K562 (cell line): ENCODE data around the gene GPAT2. TPM values are rescaled to one million over a fixed set of nuclear protein-coding genes. Genes with fewer than 3 reads are reported as not detected.

ENCODE experiments used
- ATAC-seq: fragments of 200-7000 bp; cut with Tn5 transposase; 3 replicates; pipeline ENCODE4 v1.9.1; 2020; ENCODE audit warnings: moderate library complexity
- BruUV-seq: library from RNA; stranded (reverse); fragments of 400-500 nt; replicated peaks from 2 replicates; lab custom pipeline; 2021; lab: Mats Ljungman, UMichigan
- CTCF ChIA-PET: fragments of 300-600 bp; formaldehyde crosslinking; extraction: SDS; loops from one replicate; lab custom pipeline; 2021; ENCODE audit warnings: low intra/inter-chr PET ratio; lab: Yijun Ruan, JAX
- POLR2A ChIA-PET: fragments of 300-600, 350-650 bp; sonication (Branson Sonifier 250); formaldehyde crosslinking; extraction: SDS; loops from one replicate; lab custom pipeline; 2021; ENCODE audit warnings: antibody characterized with exemption, inconsistent platforms; lab: Yijun Ruan, JAX
- DNase-seq, 4 experiments: peaks; one replicate each; pipeline versions ENCODE4 v3.0.0 to v3.0.0-alpha.2; 2011 to 2018; ENCODE audit warnings: low spot score in 3 of 4, mixed read lengths in 3 of 4; ENCODE audit errors: extremely low read depth in 1 of 4
- FAIRE-seq: peaks from 2 replicates; lab custom pipeline; 2011; peaks lifted over from hg19 to GRCh38; lab: Jason Lieb, UNC
- H2AFZ ChIP-seq: 2 replicates; pipeline ENCODE4 v1.6.0; 2011; ENCODE audit warnings: low read depth, low read length, control low read depth, inconsistent platforms
- H3K27ac ChIP-seq: fragments of 200-600 bp; 3 replicates; pipeline ENCODE4 v1.8.0; 2011; ENCODE audit warnings: low read depth, mild to moderate bottlenecking, control low read depth, inconsistent platforms, low read length, moderate library complexity, mixed read lengths; ENCODE audit errors: extremely low read depth
- H3K27me3 ChIP-seq, 2 experiments: fragments of 300-600 bp in 1 of 2; 2 replicates in 1 of 2; 3 replicates in 1 of 2; pipeline versions ENCODE4 v1.6.0 to v1.8.0; 2011; ENCODE audit warnings: inconsistent platforms in 2 of 2, low read length in 2 of 2, mild to moderate bottlenecking in 1 of 2, mixed read lengths in 1 of 2, moderate library complexity in 1 of 2; ENCODE audit not compliant: control insufficient read depth in 2 of 2, insufficient read depth in 2 of 2
- H3K36me3 ChIP-seq: fragments of 300-600 bp; 3 replicates; pipeline ENCODE4 v1.8.0; 2011; ENCODE audit warnings: mild to moderate bottlenecking, low read length, inconsistent platforms; ENCODE audit not compliant: control insufficient read depth, insufficient read depth
- H3K4me1 ChIP-seq, 2 experiments: fragments of 200-600 bp in 1 of 2; replicated peaks in 1 of 2; 2 replicates in 1 of 2; 3 replicates in 1 of 2; pipeline versions ENCODE4 v1.5.1 to v1.8.0; 2011; ENCODE audit warnings: inconsistent platforms in 2 of 2, low read length in 2 of 2, mild to moderate bottlenecking in 1 of 2, mixed read lengths in 1 of 2, moderate library complexity in 1 of 2; ENCODE audit not compliant: control insufficient read depth in 2 of 2, insufficient read depth in 2 of 2
- H3K4me2 ChIP-seq: 2 replicates; pipeline ENCODE4 v1.6.1; 2011; ENCODE audit warnings: low read length, control low read depth, inconsistent platforms, mixed read lengths; ENCODE audit not compliant: insufficient read depth
- H3K4me3 ChIP-seq: fragments of 200-600 bp; sonication (generic), shearing (Covaris generic); 2 replicates; pipeline ENCODE4 v1.5.1; 2016; ENCODE audit warnings: control low read depth, inconsistent platforms
- H3K79me2 ChIP-seq: fragments of 200-600 bp; 3 replicates; pipeline ENCODE4 v1.8.0; 2011; ENCODE audit warnings: low read length, inconsistent platforms; ENCODE audit not compliant: control insufficient read depth, insufficient read depth
- H3K9ac ChIP-seq, 2 experiments: 2 replicates each; pipeline versions ENCODE4 v1.6.0 to v1.6.1; 2011; ENCODE audit warnings: low read depth in 2 of 2, low read length in 2 of 2, control low read depth in 1 of 2, inconsistent platforms in 1 of 2, mild to moderate bottlenecking in 1 of 2, mixed read lengths in 1 of 2; ENCODE audit not compliant: insufficient read depth in 1 of 2
- H3K9me1 ChIP-seq: one replicate; pipeline ENCODE4 v1.6.0; 2011; ENCODE audit warnings: inconsistent platforms, mild to moderate bottlenecking, low read length, moderate library complexity; ENCODE audit not compliant: control insufficient read depth, insufficient read depth
- H3K9me3 ChIP-seq: replicated peaks from 2 replicates; pipeline ENCODE4 v1.5.1; 2011; ENCODE audit warnings: low read depth, low read length, inconsistent platforms; ENCODE audit not compliant: control insufficient read depth, insufficient read depth
- H4K20me1 ChIP-seq: replicated peaks from 2 replicates; pipeline ENCODE4 v1.6.1; 2011; ENCODE audit warnings: low read length, inconsistent platforms, mixed read lengths; ENCODE audit not compliant: control insufficient read depth, insufficient read depth
- BCOR ChIP-seq: fragments of 450-650 bp; IDR thresholded peaks from 2 replicates; pipeline ENCODE4 v1.6.1; 2016
- CREB3 ChIP-seq: fragments of 450-650 bp; conservative IDR thresholded peaks from 2 replicates; pipeline ENCODE4 v1.6.1; 2016; ENCODE audit warnings: missing genetic modification characterization, low read depth, mild to moderate bottlenecking, missing compliant biosample characterization, moderate library complexity
- CREM ChIP-seq: IDR thresholded peaks from 2 replicates; pipeline ENCODE4 v1.6.1; 2014; ENCODE audit warnings: antibody characterized with exemption, low read depth
- DPF2 ChIP-seq: fragments of 450-650 bp; IDR thresholded peaks from 2 replicates; pipeline ENCODE4 v1.6.1; 2016
- FIP1L1 ChIP-seq: fragments of 200-400 bp; formaldehyde crosslinking; IDR thresholded peaks from 2 replicates; pipeline ENCODE4 v1.6.1; 2018; ENCODE audit warnings: mild to moderate bottlenecking, low read depth, low read length; ENCODE audit not compliant: poor library complexity, severe bottlenecking
- HDGF ChIP-seq: fragments of 450-650 bp; IDR thresholded peaks from 2 replicates; pipeline ENCODE4 v1.6.1; 2016
- SPI1 ChIP-seq: IDR thresholded peaks from 2 replicates; pipeline ENCODE4 v1.6.1; 2011; ENCODE audit warnings: low read depth, low read length, control low read depth, borderline replicate concordance
- ZC3H11A ChIP-seq: IDR thresholded peaks from 2 replicates; pipeline ENCODE4 v1.6.1; 2012; ENCODE audit warnings: low read depth, low read length, improper control_type of control experiment
- ZC3H4 ChIP-seq: sonication (generic); formaldehyde crosslinking; IDR thresholded peaks from 2 replicates; pipeline ENCODE4 v1.9.0; 2021; ENCODE audit warnings: missing genetic modification reagents, borderline replicate concordance
- ZC3H8 ChIP-seq: fragments of 450-650 bp; IDR thresholded peaks from 2 replicates; pipeline ENCODE4 v1.6.1; 2017
- ZNF318 ChIP-seq, 2 experiments: fragments of 450-650 bp; IDR thresholded peaks; 2 replicates each; pipeline ENCODE4 v1.6.1; 2016; ENCODE audit warnings: mild to moderate bottlenecking in 2 of 2, borderline replicate concordance in 1 of 2, low read depth in 1 of 2, moderate library complexity in 1 of 2
- ZNF778 ChIP-seq: fragments of 450-650 bp; formaldehyde crosslinking; IDR thresholded peaks from 2 replicates; pipeline ENCODE4 v1.4.0; 2020; ENCODE audit warnings: mild to moderate bottlenecking, moderate library complexity
- WGBS: fragments of 100-300 bp; shearing (Covaris generic); methylation state at CpG from one replicate; pipeline ENCODE4 v1.1.6; 2016; ENCODE audit warnings: low coverage, mixed read lengths; ENCODE audit not compliant: insufficient coverage; ENCODE audit errors: missing lambda C conversion rate; 5-methylcytosine and 5-hydroxymethylcytosine counted together
- in situ Hi-C: fragments of 300-500 bp; cut with MboI; formaldehyde crosslinking; loops from 4 replicates; pipeline ENCODE4 v1.15.0; 2018; ENCODE audit warnings: inconsistent platforms, mixed read lengths
- intact Hi-C: fragments of 100-400 bp; cut with micrococcal nuclease; formaldehyde crosslinking; loops from 2 replicates; pipeline ENCODE4 v1.14.2; 2022
- polyA plus RNA-seq, 8 experiments: library from polyadenylated mRNA; depleted of rRNA in 4 of 8; stranded (reverse) in 5 of 8; unstranded in 3 of 8; fragments of >200 nt; fragmentation: Nextera tagmentation in 2 of 8; fragmentation: Illumina TruSeq in 1 of 8; extraction: Ambion mirVana in 2 of 8; extraction: Trizol in 1 of 8; gene quantifications; 2 replicates each; pipeline versions ENCODE4 v1.2.1 to v1.2.3, GENCODE V29; 2011 to 2014; ENCODE audit warnings: inconsistent platforms in 1 of 8, missing spikeins in 1 of 8
- total RNA-seq, 7 experiments: library from RNA; depleted of rRNA in 6 of 7; stranded (reverse); fragments of >200 nt in 6 of 7; fragmentation: Illumina TruSeq in 2 of 7; extraction: Trizol in 2 of 7; gene quantifications; 2 replicates each; pipeline versions ENCODE4 v1.2.1 to v1.2.3, GENCODE V29; 2011 to 2021; ENCODE audit warnings: low replicate concordance in 1 of 7

The GPAT2 gene
- total and polyA plus RNA-seq, 9 of the 15 experiments (the other 6 are each of a cell fraction or from before 2014, with no cell fraction given): 0.01 to 1.2 (median 0.22) TPM; not detected in 3

GRCh38 chr2:96065381-96065930 is 30.7 kb upstream of the GPAT2 start:
- ATAC-seq: no peak
- DNase-seq: no peak
- no peak overlapping the region for H3K4me2 ChIP-seq
- no peaks in the 10 kb centered on the region for H3K79me2 ChIP-seq
- H3K9me1 ChIP-seq: no peaks in the 10 kb centered on the region
- H3K27me3 ChIP-seq: peaks cover 0 to 5% of the 10 kb centered on the region in 2 experiments; a peak in 3 of 5 replicates
- no peaks in the 10 kb centered on the region for H4K20me1 ChIP-seq
- no peak for FAIRE-seq
- H2AFZ ChIP-seq: no peak overlapping the region
- POLR2A ChIA-PET: no interaction called here
- no peaks in the 10 kb centered on the region for H3K9me3 ChIP-seq
- H3K4me3 ChIP-seq: no peak overlapping the region
- no TSS peak for BruUV-seq
- in situ Hi-C loops (no loop called here), intact Hi-C loops (no loop called here)
- TF ChIP-seq ZNF318 (IDR thresholded peaks at IDR 0.05; ENCODE audit: borderline replicate concordance in 1 of 2, low read depth in 1 of 2): no peak
- no peak for TF ChIP-seq ZC3H4 (CRISPR knock-in tag)
- TF ChIP-seq ZNF778 (CRISPR knock-in tag): no peak
- no peak for TF ChIP-seq BCOR
- no peak for TF ChIP-seq DPF2
- TF ChIP-seq ZC3H8: no peak
- no peak for TF ChIP-seq SPI1
- no peak for TF ChIP-seq CREM
- TF ChIP-seq CREB3 (tag): no peak
- TF ChIP-seq HDGF: no peak
- TF ChIP-seq FIP1L1: no peak
- TF ChIP-seq ZC3H11A: no peak
- CTCF ChIA-PET: no interaction called here
- no peak overlapping the region for H3K27ac ChIP-seq
- no peaks in the 10 kb centered on the region for H3K36me3 ChIP-seq
- 0% methylated on average over 4 of the region's 4 CpGs for WGBS
- H3K9ac ChIP-seq: no peak overlapping the region
- no peaks in the 10 kb centered on the region for H3K4me1 ChIP-seq
